NCI-H1417 (cell line): ENCODE data around the gene TSPAN17.
A peak's percentile ranks its signal among the peaks of the same experiment; 100 is the strongest.
"Not testable (repeated sequence)": the region's sequence is repeated elsewhere in the genome, so short reads cannot be mapped to it uniquely, and the experiment has no call there.

Source experiments
- DNase-seq, 3 experiments: peaks; one replicate each; lab custom pipeline; 2025; lab: John Stamatoyannopoulos, UW

Gene TSPAN17, protein sequence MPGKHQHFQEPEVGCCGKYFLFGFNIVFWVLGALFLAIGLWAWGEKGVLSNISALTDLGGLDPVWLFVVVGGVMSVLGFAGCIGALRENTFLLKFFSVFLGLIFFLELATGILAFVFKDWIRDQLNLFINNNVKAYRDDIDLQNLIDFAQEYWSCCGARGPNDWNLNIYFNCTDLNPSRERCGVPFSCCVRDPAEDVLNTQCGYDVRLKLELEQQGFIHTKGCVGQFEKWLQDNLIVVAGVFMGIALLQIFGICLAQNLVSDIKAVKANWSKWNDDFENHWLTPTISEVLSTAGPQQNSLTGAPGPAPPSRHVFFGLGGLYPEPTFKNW

DNA sequence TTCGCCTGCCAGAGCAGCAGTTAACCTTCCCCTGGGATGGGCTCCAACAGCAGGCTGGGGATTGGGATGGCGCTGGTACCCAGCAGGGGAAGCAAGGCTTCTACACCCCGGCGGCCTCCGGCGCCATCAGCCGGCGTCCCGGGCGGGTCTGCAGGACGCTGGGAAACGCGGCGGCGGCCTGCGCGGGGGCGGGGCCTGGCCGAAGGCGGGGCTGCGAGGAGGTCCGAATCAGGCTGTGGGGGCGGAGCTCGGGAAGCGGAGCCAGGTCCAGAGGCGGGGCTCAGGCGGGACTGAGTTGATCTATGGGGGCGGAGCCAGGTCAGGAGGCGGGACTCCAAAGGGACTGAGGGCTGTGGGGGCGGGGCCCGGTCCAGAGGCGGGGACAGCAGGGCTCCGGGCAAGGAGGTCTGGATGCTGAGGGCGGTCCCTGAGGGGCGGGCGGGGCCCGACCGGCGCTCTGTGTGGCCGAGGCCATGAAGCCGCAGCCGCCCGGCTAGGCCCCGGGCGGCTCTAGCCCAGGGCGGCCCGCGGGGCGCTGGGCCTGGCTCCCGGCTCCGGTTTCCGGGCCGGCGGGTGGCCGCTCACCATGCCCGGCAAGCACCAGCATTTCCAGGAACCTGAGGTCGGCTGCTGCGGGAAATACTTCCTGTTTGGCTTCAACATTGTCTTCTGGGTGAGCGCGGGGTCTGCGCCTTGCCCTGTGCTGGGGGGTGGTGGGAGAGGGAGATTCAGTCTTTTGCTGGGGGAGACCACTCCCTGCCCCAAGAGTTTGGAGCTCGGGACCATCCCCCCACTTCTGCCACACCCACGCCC lies at the start of gene TSPAN17:
TSS of gene TSPAN17 (plus strand) at position 455 of the 813 bp plus-strand sequence. CDS start at position 587, 132 bp downstream.
- DNase-seq: peak; percentile 93 to 99 (median 97)

DNA sequence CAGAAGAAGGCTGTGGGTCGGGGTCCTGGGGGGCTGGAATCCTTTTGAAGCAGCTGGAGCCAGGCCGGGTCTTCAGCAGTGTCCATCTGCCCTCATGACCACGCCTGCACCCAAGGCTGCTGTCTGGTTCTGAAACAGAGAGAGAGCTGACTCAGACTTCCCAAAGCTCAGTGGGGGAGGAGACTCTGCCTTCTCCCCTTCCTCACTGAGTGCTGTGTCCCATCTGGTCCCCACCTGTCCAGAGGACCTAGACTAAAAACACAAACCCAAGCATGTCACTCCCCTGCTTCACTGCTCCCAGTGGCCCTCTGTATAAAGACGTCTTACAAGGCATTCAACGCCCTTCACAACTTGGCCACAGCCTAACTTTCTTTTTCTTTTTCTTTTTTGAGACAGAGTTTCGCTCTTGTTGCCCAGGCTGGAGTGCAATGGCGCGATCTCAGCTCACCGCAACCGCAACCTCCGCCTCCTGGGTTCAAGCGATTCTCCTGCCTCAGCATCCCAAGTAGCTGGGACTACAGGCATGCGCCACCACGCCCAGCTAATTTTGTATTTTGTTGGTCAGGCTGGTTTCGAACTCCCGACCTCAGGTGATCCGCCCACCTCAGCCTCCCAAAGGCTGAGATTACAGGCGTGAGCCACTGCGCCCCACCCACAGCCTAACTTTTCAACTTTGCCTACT lies 47.4 kb upstream of the TSPAN17 start:
- DNase-seq: not testable (repeated sequence)

DNA sequence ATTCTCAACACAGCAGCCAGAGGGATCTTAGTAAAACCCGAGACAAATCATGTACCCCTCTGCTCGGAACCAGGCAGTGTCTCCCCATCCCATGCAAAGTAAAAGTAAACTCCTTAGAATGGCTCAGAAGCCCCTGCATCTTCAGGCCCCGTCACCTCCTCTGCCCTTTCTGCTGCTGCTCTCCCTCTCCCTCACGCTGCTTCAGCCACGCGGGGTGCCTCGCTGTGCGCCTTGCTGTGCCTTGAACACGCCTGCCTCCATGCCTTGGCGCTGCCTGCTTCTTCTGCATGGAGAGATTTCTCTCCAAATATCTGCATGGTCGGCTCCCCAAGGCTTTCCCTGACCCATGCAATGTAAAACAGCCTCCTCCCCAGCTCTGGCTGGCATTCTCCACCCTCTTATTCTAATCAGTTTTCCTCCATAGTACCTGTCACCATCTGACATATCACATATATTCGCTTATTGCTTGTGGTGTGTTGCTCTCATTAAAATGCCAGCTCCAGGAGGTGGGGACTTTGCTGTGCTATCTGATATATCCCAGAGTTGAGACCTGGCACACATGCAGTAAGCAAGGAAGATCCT lies 45.3 kb upstream of the TSPAN17 start:
- DNase-seq: no peak

DNA sequence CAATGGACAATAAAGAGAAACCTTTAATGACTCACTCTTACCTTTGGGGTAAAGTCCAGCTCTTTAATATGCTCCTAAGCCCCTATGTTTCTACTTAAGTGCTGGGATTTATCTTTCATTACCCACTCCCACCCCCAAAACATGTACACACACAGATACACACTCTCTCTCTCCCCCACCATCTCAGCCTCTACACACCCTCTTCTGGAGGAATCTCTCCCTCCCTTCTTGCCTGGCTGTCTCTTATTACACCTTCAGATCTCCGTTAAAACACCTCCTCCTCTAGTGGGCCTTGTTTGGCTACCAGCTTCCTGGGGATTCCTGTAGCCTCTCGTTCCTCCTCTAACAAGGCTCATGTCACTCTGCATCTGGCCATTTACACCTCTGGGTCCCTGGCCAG lies 44.2 kb upstream of the TSPAN17 start:
- DNase-seq: no peak

DNA sequence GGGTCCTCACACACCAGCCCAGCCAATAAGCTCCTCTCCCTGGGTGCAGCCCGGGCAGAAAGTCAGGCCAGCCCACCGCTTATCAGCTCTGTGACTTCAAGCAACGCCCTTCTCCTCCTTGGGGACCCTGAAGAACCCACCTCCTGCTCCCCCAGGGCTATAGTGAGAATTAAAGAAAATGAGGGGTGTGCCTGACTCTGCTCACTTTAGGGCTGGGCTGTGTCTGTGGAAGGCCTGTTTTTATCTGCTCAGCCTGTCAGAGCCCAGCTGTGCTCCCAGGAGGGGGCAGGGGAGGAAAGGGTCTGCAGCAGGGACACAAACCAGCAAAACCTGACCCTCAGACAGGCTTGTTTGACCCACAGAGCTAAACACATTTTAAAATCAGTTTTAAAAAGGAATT lies 41.3 kb upstream of the TSPAN17 start:
- DNase-seq: no peak

DNA sequence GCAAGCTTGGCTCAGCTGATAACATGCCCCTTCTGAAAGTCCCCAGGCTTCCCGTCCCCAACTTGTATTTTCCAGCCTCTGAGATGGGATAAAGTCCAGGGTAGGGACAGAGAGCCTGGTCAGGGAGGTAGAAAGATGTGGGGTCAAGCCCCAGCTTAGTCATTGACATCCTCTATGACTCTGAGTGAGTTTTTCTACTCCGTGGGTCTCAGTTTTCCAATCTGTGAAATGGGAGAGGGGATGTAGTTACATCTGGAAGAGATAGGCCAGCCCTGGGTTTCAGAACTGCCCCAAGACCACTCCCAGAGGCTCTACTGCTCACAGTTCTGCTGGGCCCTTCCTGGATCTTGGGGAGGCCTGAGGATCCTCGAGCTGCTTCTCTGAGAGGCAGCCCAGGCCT lies 40.4 kb upstream of the TSPAN17 start:
- no peak for DNase-seq

DNA sequence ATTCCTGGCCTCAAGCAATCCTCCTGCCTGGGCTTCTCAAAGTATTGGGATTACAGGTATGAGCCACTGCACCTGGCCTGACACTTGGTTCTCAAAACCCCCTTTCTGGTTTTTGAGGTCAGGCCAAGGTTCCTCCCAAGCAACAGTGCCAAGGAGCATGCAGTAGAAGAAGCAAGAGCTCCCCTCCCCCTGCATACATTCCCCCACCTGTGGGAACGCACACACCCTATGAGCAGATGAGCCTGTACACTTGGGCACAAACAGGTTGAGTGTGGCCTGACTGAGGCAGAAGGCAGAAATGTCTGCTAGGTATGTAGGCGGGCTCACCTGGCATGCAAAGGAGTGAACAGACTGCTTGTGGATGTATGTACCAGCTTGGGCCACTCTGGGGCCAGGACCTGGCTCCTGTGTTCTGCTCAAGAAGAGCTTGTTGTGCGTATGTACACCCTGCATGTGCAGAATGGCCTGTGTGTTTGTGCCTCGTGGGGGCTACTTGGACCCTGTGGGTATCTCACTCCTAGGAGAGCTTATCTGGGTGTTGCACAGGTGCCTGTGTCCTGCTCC lies 39.1 kb upstream of the TSPAN17 start:
- DNase-seq: no peak

DNA sequence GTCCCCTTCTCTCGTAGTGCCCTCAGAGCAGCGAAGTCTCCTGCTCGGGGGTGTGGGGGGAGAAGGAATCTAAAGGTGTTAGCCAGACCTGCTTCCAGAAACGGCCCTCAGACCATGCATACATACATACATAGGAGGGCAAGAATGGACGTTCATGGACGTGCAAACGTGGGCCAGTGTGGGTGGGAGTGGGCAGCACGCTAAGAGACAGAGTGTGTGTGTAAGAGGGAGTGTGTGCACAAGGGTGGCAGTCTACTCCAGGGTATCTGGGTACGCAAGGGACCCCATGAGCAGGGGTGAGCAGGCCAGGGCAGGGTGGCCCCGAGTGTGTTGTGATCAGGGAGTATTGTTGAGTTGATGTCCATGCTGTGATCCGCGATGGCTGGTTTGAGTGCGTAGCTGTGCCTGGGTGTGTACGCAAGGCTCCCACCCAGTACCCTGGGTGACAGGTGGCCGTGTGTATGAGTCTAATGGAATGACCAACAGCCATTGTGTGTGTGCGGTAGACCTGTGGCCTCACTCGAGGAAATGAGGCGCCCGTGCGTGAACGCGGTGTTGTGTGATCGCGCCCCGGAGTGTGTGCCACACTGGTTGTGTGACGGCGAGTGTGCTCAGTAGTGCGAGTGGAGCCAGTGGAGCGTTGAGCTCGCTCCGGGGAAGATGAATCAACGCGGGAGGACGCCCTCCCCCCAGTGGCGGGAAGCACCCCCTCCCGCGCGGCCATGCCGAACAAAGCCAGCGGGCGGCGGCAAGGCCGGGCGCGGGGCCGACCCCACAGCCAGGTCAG lies 38.2 kb upstream of the TSPAN17 start:
- DNase-seq: peak in 2 of 3 experiments; percentile 59 to 64

DNA sequence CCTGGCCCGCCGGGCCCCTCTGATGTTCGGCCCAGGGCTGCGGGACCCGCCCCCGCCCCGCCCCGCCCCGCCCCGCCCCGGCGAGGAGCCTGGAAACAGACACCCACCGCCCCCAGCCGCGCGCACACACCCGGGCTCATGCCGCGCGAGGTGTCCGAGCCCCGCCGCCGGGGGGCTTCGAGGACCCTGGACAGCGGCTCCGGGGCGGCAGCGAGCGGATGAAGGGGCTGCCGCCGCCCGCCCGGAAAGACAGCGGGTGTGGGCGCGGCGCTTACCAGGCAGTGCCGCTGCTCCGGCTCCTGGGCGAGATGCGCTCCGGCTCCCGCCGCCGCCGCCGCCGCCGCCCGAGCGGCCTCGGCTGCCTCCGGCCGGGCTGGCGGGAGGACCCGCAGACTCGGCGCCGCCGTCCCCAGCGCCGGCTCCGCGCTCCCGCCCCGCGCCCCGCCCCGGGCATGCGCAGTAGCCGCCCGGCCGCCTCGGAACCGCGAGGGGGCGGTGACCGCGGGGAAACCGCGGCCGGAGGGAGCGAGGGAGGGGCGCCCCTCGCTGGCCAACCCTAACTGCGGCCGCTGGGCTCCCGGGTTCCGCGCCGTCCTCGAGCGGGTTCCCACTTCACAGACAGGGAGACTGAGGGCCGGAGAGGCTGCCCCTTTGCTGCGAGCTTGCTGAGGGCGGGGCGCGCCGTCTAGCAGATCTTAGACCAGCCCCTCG lies 37.4 kb upstream of the TSPAN17 start, which contains the start of gene GPRIN1:
TSS of gene GPRIN1 (minus strand) at position 433 of the 711 bp plus-strand sequence. CDS start 10,322 bp downstream, outside the sequence.
- DNase-seq: peak; percentile 79 to 83 (median 79)

DNA sequence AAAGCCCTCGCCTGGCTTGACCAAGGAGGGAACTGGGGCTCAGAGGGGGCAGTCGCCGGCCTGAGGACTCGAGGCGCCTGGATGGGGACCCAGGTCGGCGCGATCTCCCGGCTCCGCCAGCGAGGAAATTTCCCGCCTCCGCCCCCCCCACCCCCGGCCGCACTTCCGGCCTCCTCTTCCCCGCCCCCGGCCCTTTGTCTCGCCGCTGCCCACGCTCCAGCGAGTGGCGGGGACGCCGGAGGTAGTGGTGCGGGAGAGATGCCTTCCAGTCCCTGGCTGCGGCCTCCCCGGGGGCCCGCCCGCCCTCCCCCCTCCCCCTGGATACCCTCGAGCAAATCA lies 36.9 kb upstream of the TSPAN17 start:
- peak; percentile 49 to 77 (median 75) for DNase-seq

DNA sequence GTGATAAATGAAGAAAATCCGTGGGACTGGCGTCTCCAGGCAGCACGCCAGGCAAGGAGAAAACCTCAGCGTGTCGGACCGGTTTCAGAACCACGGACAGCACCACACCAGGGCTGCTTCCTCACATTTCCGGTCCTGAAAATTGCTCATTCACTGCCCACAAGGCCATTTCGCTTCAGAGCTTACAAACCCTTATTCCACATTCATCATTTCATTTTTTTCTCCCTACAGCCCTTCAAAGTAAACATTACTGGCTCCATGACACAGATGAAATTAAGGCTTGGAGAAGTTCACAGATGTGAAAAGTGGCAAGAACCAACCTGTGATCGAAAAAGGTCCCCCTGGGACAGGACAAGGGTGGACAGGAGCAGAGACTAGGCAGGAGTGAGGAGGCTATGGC lies 35.8 kb upstream of the TSPAN17 start:
- no peak for DNase-seq

DNA sequence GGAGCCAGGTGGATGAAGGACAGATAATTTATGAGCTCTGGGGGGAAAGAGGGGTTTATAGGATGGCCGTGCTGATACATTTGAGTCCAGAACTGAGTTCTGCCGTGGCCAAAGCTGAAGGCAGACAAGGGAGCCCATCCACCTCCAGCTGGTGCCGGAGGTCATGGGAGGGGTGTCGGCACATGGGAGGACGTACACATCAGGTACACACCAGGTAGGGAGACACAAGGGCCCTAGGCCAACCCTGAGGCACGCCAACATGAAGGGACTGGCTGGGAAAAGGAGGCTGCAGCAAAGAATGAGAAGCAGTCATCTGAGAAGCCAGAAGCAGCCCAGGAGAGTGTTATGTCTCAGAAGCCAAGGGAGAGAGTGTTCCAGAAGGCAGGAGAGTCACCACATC lies 35.3 kb upstream of the TSPAN17 start:
- DNase-seq: no peak

DNA sequence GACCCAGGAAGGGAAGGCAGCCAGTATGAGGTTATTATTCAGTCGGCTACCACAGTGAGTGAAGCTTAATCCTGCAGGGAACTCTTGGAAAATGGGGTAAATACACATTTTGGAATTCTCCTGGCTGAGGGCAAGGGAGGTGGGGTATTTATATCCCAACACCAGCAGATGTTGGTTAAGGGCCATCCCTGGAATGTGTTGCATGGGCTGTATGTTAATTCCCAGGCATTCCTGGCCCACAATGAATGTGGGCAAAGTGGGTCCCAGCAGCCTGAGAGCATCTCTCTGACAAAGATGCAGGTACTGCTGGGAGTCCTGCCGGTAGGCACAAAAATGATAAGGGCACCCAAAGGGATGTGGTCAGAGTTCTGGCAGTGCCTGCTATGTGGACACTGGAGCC lies 34.4 kb upstream of the TSPAN17 start:
- DNase-seq: no peak

DNA sequence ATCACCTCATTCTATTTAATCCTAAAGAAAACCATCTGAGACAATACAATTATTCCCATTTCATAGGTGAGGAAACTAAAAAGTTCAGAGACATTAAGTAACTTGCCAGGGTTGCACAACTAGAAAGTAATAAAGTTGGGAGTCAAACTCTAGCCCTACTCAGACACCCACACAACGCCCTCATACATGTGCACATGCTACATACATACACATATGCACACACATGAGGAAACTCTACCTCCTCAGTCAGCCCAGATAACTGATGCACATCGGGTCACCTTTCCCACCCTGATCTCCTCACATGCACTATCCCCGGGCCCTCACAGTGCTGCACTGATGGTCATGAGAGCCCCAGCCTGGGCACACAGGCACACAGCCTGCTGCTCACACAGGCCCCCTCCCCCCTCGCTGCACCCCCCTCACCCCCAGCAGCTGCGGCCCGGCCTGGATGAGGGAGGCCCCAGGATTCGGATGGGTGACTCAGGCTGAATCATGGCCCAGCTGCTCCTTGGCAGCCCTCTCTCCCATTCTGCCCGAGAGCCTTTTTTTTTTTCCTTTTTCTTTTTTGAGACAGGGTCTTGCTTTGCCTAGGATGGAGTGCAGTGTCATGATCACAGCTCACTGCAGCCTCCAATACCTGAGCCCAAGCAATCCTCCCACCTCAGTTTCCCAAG lies 32.3 kb upstream of the TSPAN17 start:
- DNase-seq: no peak

DNA sequence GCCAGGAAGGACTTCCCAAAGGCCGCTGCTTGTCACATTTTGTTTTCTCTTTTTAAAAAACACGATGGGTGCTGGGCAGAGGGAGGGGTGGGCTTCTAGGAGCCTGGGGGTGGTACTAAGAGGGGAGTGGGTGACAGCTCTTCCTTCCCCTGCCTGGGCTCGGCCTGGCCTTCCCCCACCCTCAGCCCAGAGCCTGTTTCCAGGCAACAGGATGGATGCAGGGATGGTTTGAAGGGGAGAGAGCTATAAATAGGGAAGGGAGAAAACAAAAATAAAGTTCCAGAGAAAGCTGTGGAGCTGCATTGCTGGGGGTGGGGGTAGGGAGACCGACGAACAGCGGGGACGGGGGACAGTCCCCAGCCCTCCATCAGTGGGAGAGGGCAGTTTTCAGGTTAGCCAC lies 30.8 kb upstream of the TSPAN17 start:
- peak in 1 of 3 experiments; percentile 27 for DNase-seq

DNA sequence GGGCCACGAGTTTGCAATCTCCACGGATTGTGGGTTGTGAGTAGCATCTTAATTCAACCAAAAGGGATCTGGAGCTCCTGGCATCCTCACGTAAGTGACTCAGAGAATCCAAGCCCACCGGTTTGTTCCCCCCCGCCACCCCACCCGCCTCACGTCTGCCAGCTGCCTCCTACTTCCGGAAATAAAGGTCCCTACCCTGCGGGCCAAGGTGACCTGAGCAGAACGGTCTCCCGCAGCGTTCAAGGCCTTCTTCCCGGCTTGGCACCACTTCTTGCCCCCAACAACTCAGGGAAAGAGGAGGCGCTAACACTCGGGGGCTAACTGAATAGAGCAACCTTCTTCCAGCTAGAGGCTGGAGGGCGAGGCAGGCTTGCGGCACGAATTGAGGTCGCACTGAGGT lies 28.5 kb upstream of the TSPAN17 start:
- DNase-seq: peak in 1 of 3 experiments; percentile 78

DNA sequence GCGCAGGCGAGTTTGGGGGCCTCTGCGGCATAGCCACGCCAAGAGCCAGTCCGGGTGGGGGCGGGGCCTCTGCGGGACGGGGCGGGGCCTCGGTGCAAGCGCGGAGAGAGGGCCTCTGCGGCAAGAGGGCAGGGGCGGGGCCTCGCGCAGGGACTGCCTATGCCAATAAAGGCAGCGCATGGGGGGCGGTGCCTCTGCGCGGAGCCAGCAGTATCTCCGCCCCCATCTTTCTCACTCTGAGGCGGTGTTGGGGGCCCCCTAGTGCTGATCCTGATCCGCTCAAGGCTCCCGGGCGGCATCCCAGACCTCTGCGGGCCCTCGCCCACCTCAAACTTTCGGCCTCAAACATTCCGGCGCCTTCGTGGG lies 28.1 kb upstream of the TSPAN17 start:
- DNase-seq: peak; percentile 87 to 93 (median 92)

DNA sequence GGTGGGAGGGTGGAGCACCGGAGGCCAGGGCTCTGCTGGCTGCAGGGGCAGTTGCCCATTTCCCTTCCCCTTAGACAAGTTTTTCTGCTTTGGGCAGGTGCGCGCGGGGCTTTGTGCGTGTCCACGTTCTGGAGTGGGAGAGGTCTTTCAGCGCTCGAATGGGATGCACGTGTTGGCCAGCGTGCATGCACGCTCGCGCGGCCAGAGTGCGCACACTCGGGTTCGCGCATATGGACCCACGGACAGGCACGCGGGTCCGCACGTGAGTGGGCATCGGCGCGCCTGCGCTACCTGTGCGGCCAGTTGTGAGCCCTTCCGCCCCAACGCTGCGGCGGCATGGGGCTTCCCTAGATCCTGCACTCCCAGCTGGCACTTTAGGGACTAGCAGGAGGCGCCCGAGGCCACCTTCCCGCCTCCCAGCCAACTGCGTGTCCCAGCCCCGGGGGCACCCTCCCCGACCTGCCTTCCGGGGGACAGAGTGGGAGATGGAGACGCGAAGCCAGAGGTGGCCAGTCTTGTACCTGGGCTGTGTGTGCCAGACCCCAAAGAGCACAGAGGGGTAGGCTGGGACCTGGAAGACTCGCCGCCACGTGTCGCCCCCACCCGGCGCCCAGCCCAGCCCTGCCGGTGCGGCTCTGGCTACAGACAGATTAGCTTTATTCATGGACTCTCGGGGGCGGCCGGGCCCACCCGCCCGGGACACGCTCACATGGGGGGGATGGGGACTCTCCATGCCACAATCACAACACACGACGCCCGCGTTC lies 27.5 kb upstream of the TSPAN17 start:
- DNase-seq: peak in 2 of 3 experiments; percentile 45 to 62

DNA sequence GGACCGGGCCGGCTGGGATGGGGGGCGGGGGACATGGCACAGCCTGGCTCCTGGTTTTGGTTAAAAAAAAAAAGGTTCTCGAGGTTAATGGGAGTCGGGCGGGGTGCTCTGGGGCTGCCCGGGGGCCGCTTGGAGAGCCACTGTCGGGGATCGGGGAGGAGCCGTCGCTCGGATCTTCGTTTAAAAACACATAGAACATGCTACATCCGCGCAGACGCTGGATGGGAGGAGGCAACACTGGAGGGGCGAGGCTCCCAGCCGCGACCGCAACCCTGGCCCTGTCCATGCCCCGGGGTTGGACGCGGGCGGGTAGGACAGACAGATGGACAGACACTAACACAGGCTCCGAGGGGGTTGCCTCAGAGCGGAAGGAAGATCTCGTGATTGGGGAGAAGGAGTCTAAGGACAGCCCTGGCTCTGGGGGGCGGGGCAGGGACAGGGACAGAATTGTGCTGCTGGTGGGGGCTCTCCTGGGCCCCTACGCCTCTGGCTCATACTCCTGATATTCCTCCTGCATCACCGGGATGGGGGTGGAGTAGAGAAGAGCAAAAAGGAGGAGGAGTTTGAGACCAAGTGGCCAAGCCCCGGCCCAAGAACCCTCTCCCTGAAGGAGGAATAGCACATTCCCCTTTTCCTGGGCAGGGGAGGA lies 26.8 kb upstream of the TSPAN17 start:
- peak in 2 of 3 experiments; percentile 32 to 42 for DNase-seq
